HepG2 (cell line): ENCODE results near the gene HMMR. TPM values are rescaled to one million over a fixed set of nuclear protein-coding genes. Genes with fewer than 3 reads are reported as not detected.

Source experiments
- ATAC-seq: fragments of 200-7000 bp; cut with Tn5 transposase; 3 replicates; pipeline ENCODE4 v1.9.1; 2020; ENCODE audit warnings: mild to moderate bottlenecking, moderate library complexity
- BruUV-seq: library from RNA; stranded (reverse); fragments of 400-500 nt; replicated peaks from 2 replicates; lab custom pipeline; 2021; lab: Mats Ljungman, UMichigan
- CTCF ChIA-PET: fragments of 300-600 bp; formaldehyde crosslinking; extraction: SDS; loops from one replicate; lab custom pipeline; 2021; ENCODE audit warnings: low total read pairs, inconsistent platforms, low intra/inter-chr PET ratio; lab: Yijun Ruan, JAX
- POLR2A ChIA-PET: fragments of 350-600 bp; sonication (Branson Sonifier 250); formaldehyde crosslinking; loops from one replicate; lab custom pipeline; 2020; ENCODE audit warnings: antibody characterized with exemption, inconsistent platforms; lab: Yijun Ruan, JAX
- DNase-seq: peaks from one replicate; pipeline ENCODE4 v3.0.0-alpha.2; 2015; ENCODE audit warnings: low spot score
- FAIRE-seq: peaks from 3 replicates; lab custom pipeline; 2011; peaks lifted over from hg19 to GRCh38; lab: Jason Lieb, UNC
- H2AFZ ChIP-seq: one replicate; pipeline ENCODE4 v1.6.1; 2011; ENCODE audit warnings: low read length, inconsistent platforms
- H3K27ac ChIP-seq: fragments of 300-600 bp; 3 replicates; pipeline ENCODE4 v1.8.0; 2011; ENCODE audit warnings: mixed run types, mild to moderate bottlenecking, mixed read lengths, low read length, inconsistent platforms; ENCODE audit not compliant: insufficient read depth; ENCODE audit errors: extremely low read length
- H3K27me3 ChIP-seq, 2 experiments: fragments of 200-600 bp in 1 of 2; 2 replicates in 1 of 2; 3 replicates in 1 of 2; pipeline versions ENCODE4 v1.6.0 to v1.8.0; 2011; ENCODE audit warnings: low read length in 2 of 2, mild to moderate bottlenecking in 2 of 2, moderate library complexity in 2 of 2, inconsistent platforms in 1 of 2; ENCODE audit not compliant: insufficient read depth in 2 of 2, control insufficient read depth in 1 of 2
- H3K36me3 ChIP-seq, 2 experiments: fragments of 200-600 bp in 1 of 2; replicated peaks in 1 of 2; 2 replicates in 1 of 2; 3 replicates in 1 of 2; pipeline versions ENCODE4 v1.5.1 to v1.8.0; 2011; ENCODE audit warnings: low read length in 2 of 2, inconsistent platforms in 1 of 2; ENCODE audit not compliant: insufficient read depth in 2 of 2, control insufficient read depth in 1 of 2
- H3K4me1 ChIP-seq: 2 replicates; pipeline ENCODE4 v1.5.1; 2012; ENCODE audit warnings: low read length, inconsistent platforms; ENCODE audit not compliant: insufficient read depth
- H3K4me2 ChIP-seq: 2 replicates; pipeline ENCODE4 v1.6.0; 2011; ENCODE audit warnings: low read depth, low read length, inconsistent platforms
- H3K4me3 ChIP-seq, 3 experiments: fragments of 200-600 bp in 1 of 3; sonication (generic), shearing (Covaris generic) in 1 of 3; replicated peaks in 1 of 3; 2 replicates each; pipeline ENCODE4 v1.5.1; 2011 to 2016; ENCODE audit warnings: low read length in 3 of 3, inconsistent platforms in 2 of 3, low read depth in 2 of 3, mild to moderate bottlenecking in 2 of 3, control low read depth in 1 of 3, mixed read lengths in 1 of 3; ENCODE audit not compliant: insufficient read depth in 1 of 3
- H3K79me2 ChIP-seq: one replicate; pipeline ENCODE4 v1.6.1; 2011; ENCODE audit warnings: low read length, inconsistent platforms; ENCODE audit not compliant: insufficient read depth
- H3K9ac ChIP-seq: 2 replicates; pipeline ENCODE4 v1.6.0; 2011; ENCODE audit warnings: mild to moderate bottlenecking, low read depth, low read length, inconsistent platforms; ENCODE audit not compliant: insufficient read depth
- H3K9me3 ChIP-seq: 2 replicates; pipeline ENCODE4 v1.5.1; 2012; ENCODE audit warnings: mild to moderate bottlenecking, low read length
- H4K20me1 ChIP-seq: 2 replicates; pipeline ENCODE4 v1.6.0; 2011; ENCODE audit warnings: inconsistent platforms, mild to moderate bottlenecking, low read length, moderate library complexity; ENCODE audit not compliant: insufficient read depth
- ASH2L ChIP-seq: fragments of 300-600, 200-600 bp; sonication (generic); IDR thresholded peaks from 2 replicates; pipeline ENCODE4 v1.7.0; 2017; ENCODE audit warnings: low read depth, mild to moderate bottlenecking, moderate library complexity, mixed read lengths, low read length; ENCODE audit not compliant: insufficient read length
- CENPX ChIP-seq: sonication (generic); formaldehyde crosslinking; IDR thresholded peaks from 2 replicates; pipeline ENCODE4 v1.9.0; 2021; ENCODE audit warnings: mild to moderate bottlenecking, missing genetic modification reagents, moderate library complexity
- ELF3 ChIP-seq: IDR thresholded peaks from 2 replicates; pipeline ENCODE4 v1.6.1; 2016; ENCODE audit warnings: missing genetic modification reagents, missing compliant biosample characterization
- IKZF4 ChIP-seq: sonication (generic); formaldehyde crosslinking; IDR thresholded peaks from 2 replicates; pipeline ENCODE4 v1.5.1; 2020; ENCODE audit warnings: borderline replicate concordance, mild to moderate bottlenecking, low read depth, missing genetic modification reagents; ENCODE audit errors: not compliant biosample characterization
- JUN ChIP-seq: sonication (generic); formaldehyde crosslinking; IDR thresholded peaks from 2 replicates; pipeline ENCODE4 v1.4.0; 2020; ENCODE audit warnings: mild to moderate bottlenecking, missing genetic modification reagents
- RFXANK ChIP-seq: IDR thresholded peaks from 2 replicates; pipeline ENCODE4 v1.6.1; 2016
- SNAPC2 ChIP-seq: sonication (generic); formaldehyde crosslinking; IDR thresholded peaks from 2 replicates; pipeline ENCODE4 v1.8.1; 2022; ENCODE audit warnings: mild to moderate bottlenecking, missing genetic modification reagents
- TCF12 ChIP-seq, 2 experiments: fragments of 450-650 bp in 1 of 2; sonication (generic) in 1 of 2; formaldehyde crosslinking in 1 of 2; IDR thresholded peaks; 2 replicates each; pipeline versions ENCODE4 v1.6.1 to v1.8.0; 2017 to 2022; ENCODE audit warnings: antibody characterized with exemption in 1 of 2, mild to moderate bottlenecking in 1 of 2, missing genetic modification reagents in 1 of 2, moderate library complexity in 1 of 2
- ZBTB8A ChIP-seq: sonication (generic); formaldehyde crosslinking; IDR thresholded peaks from 2 replicates; pipeline ENCODE4 v1.4.0; 2020; ENCODE audit warnings: mild to moderate bottlenecking, low read depth, missing genetic modification reagents, borderline replicate concordance
- ZFP36L1 ChIP-seq: sonication (generic); formaldehyde crosslinking; IDR thresholded peaks from 2 replicates; pipeline ENCODE4 v1.8.0; 2022; ENCODE audit warnings: mild to moderate bottlenecking, missing genetic modification reagents, moderate library complexity
- ZMAT3 ChIP-seq: sonication (generic); formaldehyde crosslinking; conservative IDR thresholded peaks from 2 replicates; pipeline ENCODE4 v1.7.0; 2021; ENCODE audit warnings: missing genetic modification reagents
- ZNF101 ChIP-seq: sonication (generic); formaldehyde crosslinking; IDR thresholded peaks from 2 replicates; pipeline ENCODE4 v1.4.0; 2020; ENCODE audit warnings: mild to moderate bottlenecking, low read depth, missing genetic modification reagents, borderline replicate concordance
- ZNF3 ChIP-seq: IDR thresholded peaks from 2 replicates; pipeline ENCODE4 v1.7.0; 2017; ENCODE audit warnings: inconsistent platforms
- ZNF335 ChIP-seq: sonication (generic); formaldehyde crosslinking; IDR thresholded peaks from 2 replicates; pipeline ENCODE4 v1.4.0; 2020; ENCODE audit warnings: missing genetic modification reagents
- ZSCAN25 ChIP-seq: sonication (generic); formaldehyde crosslinking; IDR thresholded peaks from 2 replicates; pipeline ENCODE4 v1.8.0; 2022; ENCODE audit warnings: mild to moderate bottlenecking, missing genetic modification reagents
- WGBS: methylation state at CpG from one replicate; pipeline ENCODE4 v1.1.6; 2017; ENCODE audit warnings: low lambda C conversion rate; 5-methylcytosine and 5-hydroxymethylcytosine counted together
- in situ Hi-C: cut with HindIII; loops from 2 replicates; pipeline ENCODE4 v1.10.0; 2017; ENCODE audit warnings: low pct_unique_long_range_greater_than_20kb; ENCODE audit not compliant: extremely low pct_ligation_motif_present
- intact Hi-C: fragments of 100-400 bp; cut with micrococcal nuclease; formaldehyde crosslinking; loops from one replicate; pipeline ENCODE4 v1.10.0; 2022; ENCODE audit not compliant: unreplicated experiment
- polyA plus RNA-seq, 8 experiments: library from polyadenylated mRNA; depleted of rRNA in 3 of 8; stranded (reverse) in 7 of 8; unstranded in 1 of 8; fragments of >200 nt; fragmentation: Illumina TruSeq in 4 of 8; extraction: Trizol in 4 of 8; gene quantifications; 2 replicates each; pipeline versions ENCODE4 v1.2.1 to v1.2.3, GENCODE V29; 2011 to 2016; ENCODE audit warnings: low read depth in 4 of 8, missing spikeins in 1 of 8, mixed read lengths in 1 of 8; ENCODE audit not compliant: insufficient read depth in 1 of 8
- total RNA-seq, 5 experiments: library from RNA; depleted of rRNA; stranded (reverse); fragments of >200 nt; fragmentation: Illumina TruSeq; extraction: Trizol; gene quantifications; 2 replicates each; pipeline ENCODE4 v1.2.3, GENCODE V29; 2016; ENCODE audit warnings: low read depth in 1 of 5
- TF ChIP-seq, protein P1 (sequence below): sonication (generic); formaldehyde crosslinking; IDR thresholded peaks from 2 replicates; pipeline ENCODE4 v1.4.0; 2020; ENCODE audit warnings: low read depth, mild to moderate bottlenecking, missing genetic modification reagents
- TF ChIP-seq, protein P2 (sequence below): sonication (generic); formaldehyde crosslinking; IDR thresholded peaks from 2 replicates; pipeline ENCODE4 v1.4.0; 2020; ENCODE audit warnings: mild to moderate bottlenecking, missing genetic modification reagents
- TF ChIP-seq, protein P3 (sequence below): fragments of 450-650 bp; IDR thresholded peaks from 2 replicates; pipeline ENCODE4 v1.6.1; 2016
- TF ChIP-seq, protein P4 (sequence below): sonication (generic); formaldehyde crosslinking; IDR thresholded peaks from 2 replicates; pipeline ENCODE4; 2020; ENCODE audit warnings: missing genetic modification reagents, mild to moderate bottlenecking, borderline replicate concordance

Gene HMMR
- total and polyA plus RNA-seq, 2 of the 13 experiments (the other 11 are each of a cell fraction or from before 2014, with no cell fraction given): 8.5 to 48.3 TPM

- in situ Hi-C loops: no loop called here
- H3K36me3 ChIP-seq: peaks cover 2 to 9% of the 10 kb centered on the region in 2 experiments; a peak in 3 of 5 replicates
- ChIA-PET CTCF (no interaction called here), POLR2A (interaction anchor here (0.9 to 5.8 kb wide), 8 partner anchors 9 to 47 kb away, joined by 3 to 182 read pairs (median 10); partner anchors contain the start of genes CCNG1 and MAT2B)
- intact Hi-C loops: no loop called here
- peaks cover 32% of the 10 kb centered on the region for H3K4me1 ChIP-seq
- ATAC-seq (no peak), DNase-seq (no peak), FAIRE-seq (no peak)
- no peaks in the 10 kb centered on the region for H3K9me3 ChIP-seq
- 1% methylated on average over 11 of the region's 12 CpGs for WGBS
- peak overlapping the region; percentile 99 for H3K9ac ChIP-seq
- peaks cover 59% of the 10 kb centered on the region for H3K79me2 ChIP-seq
- H3K4me3 ChIP-seq: peak overlapping the region; percentile 68 to 88 (median 86)
- H3K27ac ChIP-seq: peak overlapping the region; percentile 100
- H3K4me2 ChIP-seq: peak overlapping the region; percentile 79
- no peaks in the 10 kb centered on the region for H4K20me1 ChIP-seq
- BruUV-seq: no TSS peak
- H2AFZ ChIP-seq: no peak overlapping the region
- peaks cover 0 to 4% of the 10 kb centered on the region in 2 experiments; a peak in 1 of 5 replicates for H3K27me3 ChIP-seq
- TF ChIP-seq ZSCAN25 (no peak), ZNF101 (CRISPR knock-in tag) (0 out of 2 replicates have a peak, but pooled peaks have one; percentile 43), ZNF335 (CRISPR knock-in tag) (no peak), JUN (peak; percentile 10; the same call in 1 of the 2 replicates), ZBTB8A (CRISPR knock-in tag) (no peak), RFXANK (no peak), ZFP36L1 (no peak), ELF3 (CRISPR knock-in tag) (no peak), CENPX (CRISPR knock-in tag) (no peak), ASH2L (no peak), ZMAT3 (CRISPR knock-in tag) (no peak), IKZF4 (CRISPR knock-in tag) (no peak), ZNF3 (CRISPR knock-in tag) (no peak), SNAPC2 (no peak), TCF12 (IDR thresholded peaks at IDR 0.05) (no peak), TCF12 (CRISPR knock-in tag; IDR thresholded peaks at IDR 0.05) (no peak)
- TF ChIP-seq, protein P1, sequence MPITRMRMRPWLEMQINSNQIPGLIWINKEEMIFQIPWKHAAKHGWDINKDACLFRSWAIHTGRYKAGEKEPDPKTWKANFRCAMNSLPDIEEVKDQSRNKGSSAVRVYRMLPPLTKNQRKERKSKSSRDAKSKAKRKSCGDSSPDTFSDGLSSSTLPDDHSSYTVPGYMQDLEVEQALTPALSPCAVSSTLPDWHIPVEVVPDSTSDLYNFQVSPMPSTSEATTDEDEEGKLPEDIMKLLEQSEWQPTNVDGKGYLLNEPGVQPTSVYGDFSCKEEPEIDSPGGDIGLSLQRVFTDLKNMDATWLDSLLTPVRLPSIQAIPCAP (CRISPR knock-in tag): 0 out of 2 replicates have a peak, but pooled peaks have one; percentile 26
- TF ChIP-seq, protein P2, sequence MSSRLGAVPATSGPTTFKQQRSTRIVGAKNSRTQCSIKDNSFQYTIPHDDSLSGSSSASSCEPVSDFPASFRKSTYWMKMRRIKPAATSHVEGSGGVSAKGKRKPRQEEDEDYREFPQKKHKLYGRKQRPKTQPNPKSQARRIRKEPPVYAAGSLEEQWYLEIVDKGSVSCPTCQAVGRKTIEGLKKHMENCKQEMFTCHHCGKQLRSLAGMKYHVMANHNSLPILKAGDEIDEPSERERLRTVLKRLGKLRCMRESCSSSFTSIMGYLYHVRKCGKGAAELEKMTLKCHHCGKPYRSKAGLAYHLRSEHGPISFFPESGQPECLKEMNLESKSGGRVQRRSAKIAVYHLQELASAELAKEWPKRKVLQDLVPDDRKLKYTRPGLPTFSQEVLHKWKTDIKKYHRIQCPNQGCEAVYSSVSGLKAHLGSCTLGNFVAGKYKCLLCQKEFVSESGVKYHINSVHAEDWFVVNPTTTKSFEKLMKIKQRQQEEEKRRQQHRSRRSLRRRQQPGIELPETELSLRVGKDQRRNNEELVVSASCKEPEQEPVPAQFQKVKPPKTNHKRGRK (CRISPR knock-in tag): no peak
- TF ChIP-seq, protein P3, sequence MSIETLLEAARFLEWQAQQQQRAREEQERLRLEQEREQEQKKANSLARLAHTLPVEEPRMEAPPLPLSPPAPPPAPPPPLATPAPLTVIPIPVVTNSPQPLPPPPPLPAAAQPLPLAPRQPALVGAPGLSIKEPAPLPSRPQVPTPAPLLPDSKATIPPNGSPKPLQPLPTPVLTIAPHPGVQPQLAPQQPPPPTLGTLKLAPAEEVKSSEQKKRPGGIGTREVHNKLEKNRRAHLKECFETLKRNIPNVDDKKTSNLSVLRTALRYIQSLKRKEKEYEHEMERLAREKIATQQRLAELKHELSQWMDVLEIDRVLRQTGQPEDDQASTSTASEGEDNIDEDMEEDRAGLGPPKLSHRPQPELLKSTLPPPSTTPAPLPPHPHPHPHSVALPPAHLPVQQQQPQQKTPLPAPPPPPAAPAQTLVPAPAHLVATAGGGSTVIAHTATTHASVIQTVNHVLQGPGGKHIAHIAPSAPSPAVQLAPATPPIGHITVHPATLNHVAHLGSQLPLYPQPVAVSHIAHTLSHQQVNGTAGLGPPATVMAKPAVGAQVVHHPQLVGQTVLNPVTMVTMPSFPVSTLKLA: no peak
- TF ChIP-seq, protein P4, sequence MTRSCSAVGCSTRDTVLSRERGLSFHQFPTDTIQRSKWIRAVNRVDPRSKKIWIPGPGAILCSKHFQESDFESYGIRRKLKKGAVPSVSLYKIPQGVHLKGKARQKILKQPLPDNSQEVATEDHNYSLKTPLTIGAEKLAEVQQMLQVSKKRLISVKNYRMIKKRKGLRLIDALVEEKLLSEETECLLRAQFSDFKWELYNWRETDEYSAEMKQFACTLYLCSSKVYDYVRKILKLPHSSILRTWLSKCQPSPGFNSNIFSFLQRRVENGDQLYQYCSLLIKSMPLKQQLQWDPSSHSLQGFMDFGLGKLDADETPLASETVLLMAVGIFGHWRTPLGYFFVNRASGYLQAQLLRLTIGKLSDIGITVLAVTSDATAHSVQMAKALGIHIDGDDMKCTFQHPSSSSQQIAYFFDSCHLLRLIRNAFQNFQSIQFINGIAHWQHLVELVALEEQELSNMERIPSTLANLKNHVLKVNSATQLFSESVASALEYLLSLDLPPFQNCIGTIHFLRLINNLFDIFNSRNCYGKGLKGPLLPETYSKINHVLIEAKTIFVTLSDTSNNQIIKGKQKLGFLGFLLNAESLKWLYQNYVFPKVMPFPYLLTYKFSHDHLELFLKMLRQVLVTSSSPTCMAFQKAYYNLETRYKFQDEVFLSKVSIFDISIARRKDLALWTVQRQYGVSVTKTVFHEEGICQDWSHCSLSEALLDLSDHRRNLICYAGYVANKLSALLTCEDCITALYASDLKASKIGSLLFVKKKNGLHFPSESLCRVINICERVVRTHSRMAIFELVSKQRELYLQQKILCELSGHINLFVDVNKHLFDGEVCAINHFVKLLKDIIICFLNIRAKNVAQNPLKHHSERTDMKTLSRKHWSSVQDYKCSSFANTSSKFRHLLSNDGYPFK: no peak
Observed at GRCh38 chr5:163459462-163459818, 992 bp upstream of the HMMR start.
